PFSK-1 (cell line): ENCODE measurements around the gene PPFIA4.

Experiments used
- FOXP2 ChIP-seq: optimal IDR thresholded peaks from 2 replicates; pipeline ENCODE3; 2011; ENCODE audit warnings: borderline replicate concordance, control low read depth, inconsistent platforms; ENCODE audit not compliant: insufficient read depth; ENCODE audit errors: extremely low read length, extremely low read depth
- POLR2AphosphoS5 ChIP-seq: IDR thresholded peaks from 2 replicates; pipeline ENCODE4 v1.6.1; 2012; ENCODE audit warnings: low read depth, mild to moderate bottlenecking, control low read depth, low read length, moderate library complexity
- SIN3A ChIP-seq: IDR thresholded peaks from 2 replicates; pipeline ENCODE4 v1.6.1; 2012; ENCODE audit warnings: mild to moderate bottlenecking, low read length, moderate library complexity, borderline replicate concordance; ENCODE audit not compliant: insufficient read depth
- TAF1 ChIP-seq: IDR thresholded peaks from 2 replicates; pipeline ENCODE4 v1.6.1; 2012; ENCODE audit warnings: low read length, control low read depth, borderline replicate concordance; ENCODE audit not compliant: insufficient read depth
- TF ChIP-seq, protein P1 (sequence below), 2 experiments: IDR thresholded peaks; 2 replicates each; pipeline versions ENCODE4 v1.6.1 to v1.8.0; 2011 to 2012; ENCODE audit warnings: low read depth in 2 of 2, low read length in 2 of 2, control low read depth in 1 of 2, inconsistent platforms in 1 of 2, mild to moderate bottlenecking in 1 of 2, moderate library complexity in 1 of 2; ENCODE audit not compliant: insufficient read depth in 1 of 2

PPFIA4 gene

GRCh38 chr1:203078478-203078877 is 52.2 kb downstream of the PPFIA4 start:
- no peak for TF ChIP-seq TAF1
- no peak for TF ChIP-seq SIN3A
- no peak for TF ChIP-seq FOXP2
- TF ChIP-seq POLR2AphosphoS5 = no peak
- TF ChIP-seq, protein P1, sequence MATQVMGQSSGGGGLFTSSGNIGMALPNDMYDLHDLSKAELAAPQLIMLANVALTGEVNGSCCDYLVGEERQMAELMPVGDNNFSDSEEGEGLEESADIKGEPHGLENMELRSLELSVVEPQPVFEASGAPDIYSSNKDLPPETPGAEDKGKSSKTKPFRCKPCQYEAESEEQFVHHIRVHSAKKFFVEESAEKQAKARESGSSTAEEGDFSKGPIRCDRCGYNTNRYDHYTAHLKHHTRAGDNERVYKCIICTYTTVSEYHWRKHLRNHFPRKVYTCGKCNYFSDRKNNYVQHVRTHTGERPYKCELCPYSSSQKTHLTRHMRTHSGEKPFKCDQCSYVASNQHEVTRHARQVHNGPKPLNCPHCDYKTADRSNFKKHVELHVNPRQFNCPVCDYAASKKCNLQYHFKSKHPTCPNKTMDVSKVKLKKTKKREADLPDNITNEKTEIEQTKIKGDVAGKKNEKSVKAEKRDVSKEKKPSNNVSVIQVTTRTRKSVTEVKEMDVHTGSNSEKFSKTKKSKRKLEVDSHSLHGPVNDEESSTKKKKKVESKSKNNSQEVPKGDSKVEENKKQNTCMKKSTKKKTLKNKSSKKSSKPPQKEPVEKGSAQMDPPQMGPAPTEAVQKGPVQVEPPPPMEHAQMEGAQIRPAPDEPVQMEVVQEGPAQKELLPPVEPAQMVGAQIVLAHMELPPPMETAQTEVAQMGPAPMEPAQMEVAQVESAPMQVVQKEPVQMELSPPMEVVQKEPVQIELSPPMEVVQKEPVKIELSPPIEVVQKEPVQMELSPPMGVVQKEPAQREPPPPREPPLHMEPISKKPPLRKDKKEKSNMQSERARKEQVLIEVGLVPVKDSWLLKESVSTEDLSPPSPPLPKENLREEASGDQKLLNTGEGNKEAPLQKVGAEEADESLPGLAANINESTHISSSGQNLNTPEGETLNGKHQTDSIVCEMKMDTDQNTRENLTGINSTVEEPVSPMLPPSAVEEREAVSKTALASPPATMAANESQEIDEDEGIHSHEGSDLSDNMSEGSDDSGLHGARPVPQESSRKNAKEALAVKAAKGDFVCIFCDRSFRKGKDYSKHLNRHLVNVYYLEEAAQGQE (IDR thresholded peaks at IDR 0.05; ENCODE audit: insufficient read depth in 1 of 2, low read depth in 2 of 2, low read length in 2 of 2) = no peak

DNA sequence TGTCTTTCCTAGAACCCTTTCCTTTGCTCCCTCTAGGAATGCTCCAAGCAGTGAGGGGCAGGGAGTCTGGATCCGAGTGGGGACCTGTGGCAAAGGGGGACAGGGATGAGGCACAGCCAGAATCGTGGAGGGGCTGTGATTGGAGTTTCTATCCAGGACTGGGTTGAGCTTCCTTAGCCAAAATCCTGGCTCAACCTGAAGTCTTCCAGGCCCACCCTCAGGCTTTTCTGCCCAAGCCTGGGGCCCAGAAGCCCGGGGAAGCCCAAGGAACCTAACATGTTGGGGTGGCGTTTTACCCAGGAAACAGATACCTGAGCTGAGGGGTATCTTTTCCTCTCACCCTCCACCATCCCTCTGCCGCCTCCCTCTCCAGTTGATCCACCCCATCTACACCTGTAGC is 54.2 kb downstream of the PPFIA4 start:
- TF ChIP-seq TAF1 (no peak), POLR2AphosphoS5 (no peak), FOXP2 (no peak), SIN3A (no peak)
- TF ChIP-seq, protein P1 (IDR thresholded peaks at IDR 0.05; ENCODE audit: insufficient read depth in 1 of 2, low read depth in 2 of 2, low read length in 2 of 2) = no peak

DNA sequence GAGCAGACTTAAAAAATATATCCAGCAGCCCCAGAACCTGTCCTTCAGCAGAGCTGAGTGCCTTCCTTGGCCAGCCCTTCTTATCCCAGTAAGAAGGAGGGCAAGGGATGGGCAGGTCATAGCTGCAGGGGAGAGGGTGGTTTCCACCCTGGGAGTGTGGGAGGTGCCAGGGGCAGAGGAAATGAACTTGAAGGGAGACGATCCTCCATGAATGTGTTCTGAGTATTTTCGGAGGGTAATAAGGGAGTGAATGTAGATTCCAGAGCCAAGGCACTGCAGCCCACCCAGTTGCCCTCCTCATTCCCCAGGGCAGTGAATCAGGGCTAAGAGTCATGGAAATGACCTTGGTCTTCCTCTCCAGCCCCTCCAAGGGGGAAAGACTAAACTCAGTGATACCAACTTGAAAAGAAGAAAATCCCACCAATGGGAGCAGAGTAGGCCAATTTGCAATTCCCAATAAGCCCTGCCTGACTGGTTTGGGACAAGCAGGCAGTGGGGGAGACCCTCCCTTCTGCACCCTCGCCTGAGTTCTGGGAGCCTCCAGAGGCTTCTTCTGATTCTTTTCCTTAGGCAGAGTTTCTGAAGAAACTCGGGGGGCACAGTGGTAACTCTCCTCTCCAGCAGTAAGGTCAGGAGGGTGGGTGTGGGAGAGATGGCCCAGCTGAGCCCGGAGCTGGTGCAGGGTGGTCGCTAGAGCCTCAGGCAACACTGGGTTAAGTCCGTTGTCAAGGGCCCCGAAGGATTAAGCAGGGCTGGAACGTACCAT is 55.4 kb downstream of the PPFIA4 start:
- no peak for TF ChIP-seq SIN3A
- no peak for TF ChIP-seq TAF1
- TF ChIP-seq, protein P1 (IDR thresholded peaks at IDR 0.05; ENCODE audit: insufficient read depth in 1 of 2, low read depth in 2 of 2, low read length in 2 of 2) = no peak
- no peak for TF ChIP-seq POLR2AphosphoS5
- no peak for TF ChIP-seq FOXP2

DNA sequence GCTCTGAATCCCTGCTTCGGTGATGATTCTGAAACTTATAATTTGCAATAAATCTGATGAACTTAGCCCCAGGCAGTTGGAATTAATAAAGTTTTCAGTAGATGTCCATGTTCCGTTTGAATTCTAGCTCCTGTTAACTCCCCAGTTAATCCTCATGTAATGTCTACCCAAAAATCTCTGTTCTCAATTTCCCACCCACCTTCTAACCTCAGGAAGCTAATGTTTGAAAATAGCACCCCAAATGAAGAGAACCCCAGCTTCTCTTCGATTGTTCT is 55.9 kb downstream of the PPFIA4 start:
- TF ChIP-seq POLR2AphosphoS5 = no peak
- TF ChIP-seq TAF1 = no peak
- TF ChIP-seq, protein P1 (IDR thresholded peaks at IDR 0.05; ENCODE audit: insufficient read depth in 1 of 2, low read depth in 2 of 2, low read length in 2 of 2) = no peak
- no peak for TF ChIP-seq SIN3A
- TF ChIP-seq FOXP2 = no peak

- no peak for TF ChIP-seq TAF1
Observed at GRCh38 chr1:203082571-203083462, 56.5 kb downstream of the PPFIA4 start.
